ENCODE data around the gene MANSC4. TPM values are rescaled to one million over a fixed set of nuclear protein-coding genes. Genes with fewer than 3 reads are reported as not detected.

MANSC4 gene
- total and polyA plus RNA-seq, 10 of the 15 experiments (the other 5 are each of a cell fraction or from before 2014, with no cell fraction given), result 0.18 to 0.21 (median 0.19) TPM; not detected in 7

DNA sequence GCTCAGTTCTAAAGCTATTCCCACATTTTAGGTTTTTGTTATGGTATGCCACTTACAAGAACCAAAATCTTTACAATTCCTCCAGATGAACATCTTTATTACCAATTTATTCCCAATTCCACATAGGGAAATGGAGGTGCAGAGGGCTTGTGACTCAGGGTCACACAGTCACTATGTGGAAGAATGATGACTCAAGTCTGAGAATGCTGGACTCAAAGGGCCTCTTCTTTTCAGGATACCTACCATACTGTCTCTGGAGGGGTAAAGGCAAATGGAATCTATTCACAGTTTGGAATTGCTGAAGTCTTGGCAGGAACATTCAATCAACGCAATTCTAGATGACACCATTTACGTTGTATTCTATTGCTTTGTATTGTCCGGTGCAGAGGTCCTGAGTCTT, 48.2 kb upstream of the MANSC4 start:
- no TSS peak for BruUV-seq (replicated peaks)
- RAD21 ChIA-PET (ENCODE audit: unreplicated experiment), result no interaction called here
- no peak overlapping the region for H3K4me3 ChIP-seq
- H3K9ac ChIP-seq (ENCODE audit: control insufficient read depth, insufficient read depth, low read length), result no peak overlapping the region
- H3K27me3 ChIP-seq (replicated peaks in 1 of 2; ENCODE audit: control insufficient read depth in 2 of 2, insufficient read depth in 2 of 2, low read length in 1 of 2), result no peaks in the 10 kb centered on the region; a peak in 1 of 4 replicates
- in situ Hi-C loops (cut with MboI) (no loop called here), intact Hi-C loops (cut with micrococcal nuclease; ENCODE audit: unreplicated experiment) (no loop called here)
- H4K20me1 ChIP-seq (ENCODE audit: control insufficient read depth, insufficient read depth), result no peaks in the 10 kb centered on the region
- SMC1A ChIA-PET (ENCODE audit: uncharacterized antibody, unreplicated experiment), result no interaction called here
- TF ChIP-seq ZNF217 (IDR thresholded peaks at IDR 0.05), result no peak
- no peak for TF ChIP-seq NR2C2 (IDR thresholded peaks at IDR 0.05; ENCODE audit: borderline replicate concordance, control insufficient read depth, insufficient read length, low read depth)
- no peak for TF ChIP-seq STAT3 (IDR thresholded peaks at IDR 0.05; ENCODE audit: low read depth, low read length)
- TF ChIP-seq EGR1 (IDR thresholded peaks at IDR 0.05; ENCODE audit: borderline replicate concordance in 1 of 2, low read depth in 2 of 2, low read length in 2 of 2), result no peak
- TF ChIP-seq EZH2 (IDR thresholded peaks at IDR 0.05; ENCODE audit: borderline replicate concordance, control insufficient read depth, low read depth, low read length), result no peak
- TF ChIP-seq PML (IDR thresholded peaks at IDR 0.05; ENCODE audit: low read length), result no peak
- TF ChIP-seq NFIC (IDR thresholded peaks at IDR 0.05; ENCODE audit: low read depth, low read length), result no peak
- no peak for TF ChIP-seq FOXM1 (IDR thresholded peaks at IDR 0.05; ENCODE audit: low read depth, low read length)
- TF ChIP-seq RELA (IDR thresholded peaks at IDR 0.05; ENCODE audit: borderline replicate concordance, partially characterized antibody), result no peak
- no peak for TF ChIP-seq CHD2 (IDR thresholded peaks at IDR 0.05; ENCODE audit: borderline replicate concordance, low read depth, low read length)
- TF ChIP-seq, protein P1, sequence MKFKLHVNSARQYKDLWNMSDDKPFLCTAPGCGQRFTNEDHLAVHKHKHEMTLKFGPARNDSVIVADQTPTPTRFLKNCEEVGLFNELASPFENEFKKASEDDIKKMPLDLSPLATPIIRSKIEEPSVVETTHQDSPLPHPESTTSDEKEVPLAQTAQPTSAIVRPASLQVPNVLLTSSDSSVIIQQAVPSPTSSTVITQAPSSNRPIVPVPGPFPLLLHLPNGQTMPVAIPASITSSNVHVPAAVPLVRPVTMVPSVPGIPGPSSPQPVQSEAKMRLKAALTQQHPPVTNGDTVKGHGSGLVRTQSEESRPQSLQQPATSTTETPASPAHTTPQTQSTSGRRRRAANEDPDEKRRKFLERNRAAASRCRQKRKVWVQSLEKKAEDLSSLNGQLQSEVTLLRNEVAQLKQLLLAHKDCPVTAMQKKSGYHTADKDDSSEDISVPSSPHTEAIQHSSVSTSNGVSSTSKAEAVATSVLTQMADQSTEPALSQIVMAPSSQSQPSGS (IDR thresholded peaks at IDR 0.05; ENCODE audit: low read length), result no peak
- no peak overlapping the region for H3K4me2 ChIP-seq (ENCODE audit: control insufficient read depth, insufficient read depth)
- H3K4me1 ChIP-seq (ENCODE audit: control insufficient read depth, insufficient read depth, low read length), result peaks cover 15% of the 10 kb centered on the region
- DNase-seq (ENCODE audit: low read depth, low spot score) (no peak), FAIRE-seq (no peak), ATAC-seq (no peak)
- H3K27ac ChIP-seq (ENCODE audit: control insufficient read depth, insufficient read depth), result no peak overlapping the region
- H3K36me3 ChIP-seq (ENCODE audit: control insufficient read depth in 2 of 2, insufficient read depth in 2 of 2, low read length in 1 of 2), result no peaks in the 10 kb centered on the region
- no peaks in the 10 kb centered on the region for H3K79me2 ChIP-seq (ENCODE audit: control insufficient read depth, insufficient read depth, low read length)
- POLR2A ChIA-PET, result no interaction called here
- CTCF ChIA-PET, result interaction anchor here (1.4 kb wide), 1 partner anchor 96 kb away, joined by 4 read pairs; no protein-coding TSS in a partner anchor
- H3K9me3 ChIP-seq (replicated peaks; ENCODE audit: control insufficient read depth, insufficient read depth, low read length), result no peaks in the 10 kb centered on the region
- 98% methylated on average over 3 of the region's 3 CpGs for WGBS (ENCODE audit: insufficient coverage, insufficient replicate concordance, low lambda C conversion rate, missing lambda C conversion rate)
- H2AFZ ChIP-seq (ENCODE audit: control insufficient read depth, low read depth, low read length), result no peak overlapping the region

All from GM12878 (cell line).